T-helper 2 cell treated with Interferon-gamma antibody and Interleukin-4, amounts not matched to agents 5 μg/mL and 100 μg/mL, for 36 hours (primary cell): ENCODE results near the gene DMC1.
"Not testable (repeated sequence)": the region's sequence is repeated elsewhere in the genome, so short reads cannot be mapped to it uniquely, and the experiment has no call there.

Source experiments
- DNase-seq: peaks from one replicate; pipeline ENCODE4 v3.0.0; 2021; ENCODE audit warnings: low spot score
- H3K27ac Mint-ChIP-seq: one replicate; pipeline ENCODE4 v1.8.0; 2021; ENCODE audit warnings: mild to moderate bottlenecking, mixed read lengths
- H3K27me3 Mint-ChIP-seq: one replicate; pipeline ENCODE4 v1.8.0; 2021; ENCODE audit warnings: low read depth, mixed read lengths
- H3K36me3 Mint-ChIP-seq: one replicate; pipeline ENCODE4 v1.8.0; 2021; ENCODE audit warnings: low read depth, mixed read lengths
- H3K4me1 Mint-ChIP-seq: one replicate; pipeline ENCODE4 v1.8.0; 2021; ENCODE audit warnings: low read depth, mixed read lengths
- H3K4me3 Mint-ChIP-seq: one replicate; pipeline ENCODE4 v1.8.0; 2022; ENCODE audit warnings: mild to moderate bottlenecking, moderate library complexity, mixed read lengths
- H3K9me3 Mint-ChIP-seq: one replicate; pipeline ENCODE4 v1.8.0; 2021; ENCODE audit warnings: mixed read lengths

Gene DMC1

GRCh38 chr22:38599466-38599865 lies 29.5 kb upstream of the DMC1 start:
- H3K36me3 Mint-ChIP-seq, result no peaks in the 10 kb centered on the region
- H3K4me1 Mint-ChIP-seq, result no peaks in the 10 kb centered on the region
- peaks cover 9% of the 10 kb centered on the region for H3K27me3 Mint-ChIP-seq
- no peak for DNase-seq
- H3K27ac Mint-ChIP-seq, result no peak overlapping the region
- H3K4me3 Mint-ChIP-seq, result no peak overlapping the region
- H3K9me3 Mint-ChIP-seq, result no peaks in the 10 kb centered on the region

GRCh38 chr22:38582923-38583322 lies 12.9 kb upstream of the DMC1 start:
- H3K27me3 Mint-ChIP-seq, H3K27ac Mint-ChIP-seq, H3K9me3 Mint-ChIP-seq, DNase-seq, H3K36me3 Mint-ChIP-seq, H3K4me1 Mint-ChIP-seq, H3K4me3 Mint-ChIP-seq: not testable (repeated sequence)

GRCh38 chr22:38578505-38578904 lies 8.5 kb upstream of the DMC1 start:
- Mint-ChIP-seq H3K4me1 (no peaks in the 10 kb centered on the region), H3K36me3 (no peaks in the 10 kb centered on the region), H3K27me3 (peaks cover 4% of the 10 kb centered on the region), H3K9me3 (no peaks in the 10 kb centered on the region), H3K4me3 (no peak overlapping the region), H3K27ac (no peak overlapping the region)
- DNase-seq, result no peak

- no peak for DNase-seq
- peaks cover 17% of the 10 kb centered on the region for H3K4me1 Mint-ChIP-seq
- H3K9me3 Mint-ChIP-seq, result no peaks in the 10 kb centered on the region
- H3K27ac Mint-ChIP-seq, result no peak overlapping the region
- H3K36me3 Mint-ChIP-seq, result peaks cover 4% of the 10 kb centered on the region
- H3K27me3 Mint-ChIP-seq, result no peaks in the 10 kb centered on the region
- H3K4me3 Mint-ChIP-seq, result no peak overlapping the region
Measured at GRCh38 chr22:38572065-38572464, 2.1 kb upstream of the DMC1 start.

- H3K27ac Mint-ChIP-seq, result peak overlapping the region; percentile 99
- no peaks in the 10 kb centered on the region for H3K27me3 Mint-ChIP-seq
- peak; percentile 22 for DNase-seq
- peaks cover 17% of the 10 kb centered on the region for H3K4me1 Mint-ChIP-seq
- H3K4me3 Mint-ChIP-seq, result peak overlapping the region; percentile 96
- H3K36me3 Mint-ChIP-seq, result peaks cover 4% of the 10 kb centered on the region
- H3K9me3 Mint-ChIP-seq, result no peaks in the 10 kb centered on the region
Measured at GRCh38 chr22:38570779-38571364, 889 bp upstream of the DMC1 start.

- DNase-seq, result no peak
- peak overlapping the region; percentile 98 for H3K27ac Mint-ChIP-seq
- peaks cover 4% of the 10 kb centered on the region for H3K36me3 Mint-ChIP-seq
- H3K27me3 Mint-ChIP-seq, result no peaks in the 10 kb centered on the region
- H3K9me3 Mint-ChIP-seq, result no peaks in the 10 kb centered on the region
- H3K4me1 Mint-ChIP-seq, result peaks cover 17% of the 10 kb centered on the region
- H3K4me3 Mint-ChIP-seq, result peak overlapping the region; percentile 96
Measured at GRCh38 chr22:38569181-38569971, 607 bp downstream of the DMC1 start.

GRCh38 chr22:38567531-38568285 lies 2.3 kb downstream of the DMC1 start:
- H3K36me3 Mint-ChIP-seq, result peaks cover 4% of the 10 kb centered on the region
- no peak for DNase-seq
- no peak overlapping the region for H3K4me3 Mint-ChIP-seq
- no peaks in the 10 kb centered on the region for H3K9me3 Mint-ChIP-seq
- H3K27me3 Mint-ChIP-seq, result no peaks in the 10 kb centered on the region
- H3K27ac Mint-ChIP-seq, result no peak overlapping the region
- H3K4me1 Mint-ChIP-seq, result peaks cover 17% of the 10 kb centered on the region

GRCh38 chr22:38566726-38567504 lies 3.1 kb downstream of the DMC1 start:
- Mint-ChIP-seq H3K36me3 (peaks cover 8% of the 10 kb centered on the region), H3K9me3 (no peaks in the 10 kb centered on the region), H3K27me3 (no peaks in the 10 kb centered on the region), H3K4me1 (peaks cover 17% of the 10 kb centered on the region), H3K27ac (no peak overlapping the region), H3K4me3 (no peak overlapping the region)
- DNase-seq, result no peak

GRCh38 chr22:38565441-38565840 lies 4.5 kb downstream of the DMC1 start:
- Mint-ChIP-seq H3K4me3 (no peak overlapping the region), H3K27me3 (no peaks in the 10 kb centered on the region), H3K9me3 (no peaks in the 10 kb centered on the region), H3K4me1 (peaks cover 5% of the 10 kb centered on the region), H3K36me3 (peaks cover 8% of the 10 kb centered on the region), H3K27ac (no peak overlapping the region)
- DNase-seq, result no peak

GRCh38 chr22:38564669-38565068 lies 5.3 kb downstream of the DMC1 start:
- H3K27me3 Mint-ChIP-seq, result no peaks in the 10 kb centered on the region
- no peak overlapping the region for H3K27ac Mint-ChIP-seq
- no peak overlapping the region for H3K4me3 Mint-ChIP-seq
- H3K4me1 Mint-ChIP-seq, result peaks cover 5% of the 10 kb centered on the region
- H3K9me3 Mint-ChIP-seq, result no peaks in the 10 kb centered on the region
- no peak for DNase-seq
- peaks cover 5% of the 10 kb centered on the region for H3K36me3 Mint-ChIP-seq

GRCh38 chr22:38554281-38554680 lies 15.7 kb downstream of the DMC1 start:
- Mint-ChIP-seq H3K9me3 (no peaks in the 10 kb centered on the region), H3K36me3 (peaks cover 3% of the 10 kb centered on the region), H3K4me3 (no peak overlapping the region), H3K27ac (no peak overlapping the region), H3K27me3 (no peaks in the 10 kb centered on the region), H3K4me1 (no peaks in the 10 kb centered on the region)
- DNase-seq, result no peak

- no peak overlapping the region for H3K4me3 Mint-ChIP-seq
- peaks cover 2% of the 10 kb centered on the region for H3K9me3 Mint-ChIP-seq
- no peak for DNase-seq
- no peaks in the 10 kb centered on the region for H3K27me3 Mint-ChIP-seq
- no peaks in the 10 kb centered on the region for H3K4me1 Mint-ChIP-seq
- peaks cover 14% of the 10 kb centered on the region for H3K36me3 Mint-ChIP-seq
- H3K27ac Mint-ChIP-seq, result no peak overlapping the region
Measured at GRCh38 chr22:38549101-38549894, 20.7 kb downstream of the DMC1 start.

GRCh38 chr22:38540701-38541100 lies 29.3 kb downstream of the DMC1 start:
- no peak overlapping the region for H3K4me3 Mint-ChIP-seq
- peaks cover 30% of the 10 kb centered on the region for H3K36me3 Mint-ChIP-seq
- peaks cover 20% of the 10 kb centered on the region for H3K9me3 Mint-ChIP-seq
- no peak for DNase-seq
- H3K27me3 Mint-ChIP-seq, result no peaks in the 10 kb centered on the region
- H3K27ac Mint-ChIP-seq, result no peak overlapping the region
- no peaks in the 10 kb centered on the region for H3K4me1 Mint-ChIP-seq
